Endothelial cell (in vitro differentiated cells): Measurements from ENCODE around the gene TREX2. TPM values are rescaled to one million over a fixed set of nuclear protein-coding genes. Genes with fewer than 3 reads are reported as not detected.

Experiments used
- DNase-seq: peaks from one replicate; pipeline ENCODE4 v3.0.0; 2021; ENCODE audit warnings: low spot score
- H3K27ac Mint-ChIP-seq: one replicate; pipeline ENCODE4 v1.8.0; 2021; ENCODE audit warnings: mixed read lengths, inconsistent platforms; ENCODE audit not compliant: unreplicated experiment
- H3K27me3 Mint-ChIP-seq: one replicate; pipeline ENCODE4 v1.8.0; 2021; ENCODE audit warnings: mild to moderate bottlenecking, moderate library complexity, mixed read lengths, inconsistent platforms; ENCODE audit not compliant: unreplicated experiment
- H3K36me3 Mint-ChIP-seq: one replicate; pipeline ENCODE4 v1.8.0; 2021; ENCODE audit warnings: mild to moderate bottlenecking, low read depth, mixed read lengths, inconsistent platforms; ENCODE audit not compliant: unreplicated experiment
- H3K4me1 Mint-ChIP-seq: one replicate; pipeline ENCODE4 v1.8.0; 2021; ENCODE audit warnings: mild to moderate bottlenecking, mixed read lengths, inconsistent platforms; ENCODE audit not compliant: unreplicated experiment
- H3K4me3 Mint-ChIP-seq: one replicate; pipeline ENCODE4 v1.8.0; 2021; ENCODE audit warnings: mild to moderate bottlenecking, mixed read lengths, inconsistent platforms; ENCODE audit not compliant: unreplicated experiment
- H3K9me3 Mint-ChIP-seq: one replicate; pipeline ENCODE4 v1.8.0; 2021; ENCODE audit warnings: mixed read lengths, inconsistent platforms; ENCODE audit not compliant: unreplicated experiment
- total RNA-seq: library from RNA; stranded (reverse); fragmentation: NEBNext Ultra II Directional; extraction: Animal tissue kit (Norgen Biotek cat#: 25700); gene quantifications from one replicate; pipeline ENCODE4 v1.2.1, GENCODE V29; 2021; ENCODE audit not compliant: unreplicated experiment
- TF ChIP-seq, protein P1 (sequence below): fragments of 200-600 bp; sonication (generic); IDR thresholded peaks from one replicate; pipeline ENCODE4 v1.5.0; 2021; ENCODE audit warnings: antibody characterized with exemption; ENCODE audit not compliant: unreplicated experiment

Gene TREX2
- total RNA-seq, 1 donor from 2014 or later, result 1.5 TPM

DNA sequence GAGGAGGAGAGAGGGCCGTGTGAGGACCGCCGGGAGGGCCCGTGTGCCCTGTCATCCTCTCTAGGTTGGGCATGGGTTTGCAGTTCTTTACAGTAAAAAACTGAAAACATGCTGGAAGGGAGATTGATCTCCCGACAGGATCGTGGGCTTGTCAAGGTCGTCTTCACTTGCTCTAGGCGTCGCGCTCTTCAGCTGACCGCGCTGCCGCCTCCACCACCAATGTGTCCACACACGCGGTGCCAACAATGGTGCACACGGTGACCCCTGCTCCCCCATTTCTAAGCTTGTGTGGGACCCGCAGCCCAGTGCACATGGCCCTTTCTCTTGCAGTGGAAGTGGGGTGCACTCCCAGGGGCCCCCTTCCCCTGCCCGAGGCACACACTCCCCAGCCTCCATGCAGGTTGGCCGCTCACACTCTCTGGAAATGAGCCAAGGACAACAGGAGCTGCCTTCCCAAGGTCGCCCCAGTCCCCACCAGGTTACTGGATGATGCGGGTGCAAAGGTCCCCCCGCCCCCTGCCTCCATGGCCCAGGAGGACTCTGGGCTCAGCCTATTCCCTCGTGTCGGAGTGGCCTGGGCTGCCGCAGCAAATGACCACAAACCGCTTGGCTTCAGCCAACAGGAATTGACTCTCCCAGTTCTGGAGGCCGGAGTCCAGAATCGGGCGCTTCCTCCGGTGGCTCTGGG is 36.3 kb downstream of the TREX2 start:
- no peaks in the 10 kb centered on the region for H3K9me3 Mint-ChIP-seq
- H3K4me3 Mint-ChIP-seq, result no peak overlapping the region
- DNase-seq, result no peak
- no peak overlapping the region for H3K27ac Mint-ChIP-seq
- TF ChIP-seq, protein P1, sequence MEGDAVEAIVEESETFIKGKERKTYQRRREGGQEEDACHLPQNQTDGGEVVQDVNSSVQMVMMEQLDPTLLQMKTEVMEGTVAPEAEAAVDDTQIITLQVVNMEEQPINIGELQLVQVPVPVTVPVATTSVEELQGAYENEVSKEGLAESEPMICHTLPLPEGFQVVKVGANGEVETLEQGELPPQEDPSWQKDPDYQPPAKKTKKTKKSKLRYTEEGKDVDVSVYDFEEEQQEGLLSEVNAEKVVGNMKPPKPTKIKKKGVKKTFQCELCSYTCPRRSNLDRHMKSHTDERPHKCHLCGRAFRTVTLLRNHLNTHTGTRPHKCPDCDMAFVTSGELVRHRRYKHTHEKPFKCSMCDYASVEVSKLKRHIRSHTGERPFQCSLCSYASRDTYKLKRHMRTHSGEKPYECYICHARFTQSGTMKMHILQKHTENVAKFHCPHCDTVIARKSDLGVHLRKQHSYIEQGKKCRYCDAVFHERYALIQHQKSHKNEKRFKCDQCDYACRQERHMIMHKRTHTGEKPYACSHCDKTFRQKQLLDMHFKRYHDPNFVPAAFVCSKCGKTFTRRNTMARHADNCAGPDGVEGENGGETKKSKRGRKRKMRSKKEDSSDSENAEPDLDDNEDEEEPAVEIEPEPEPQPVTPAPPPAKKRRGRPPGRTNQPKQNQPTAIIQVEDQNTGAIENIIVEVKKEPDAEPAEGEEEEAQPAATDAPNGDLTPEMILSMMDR, result no peak
- H3K4me1 Mint-ChIP-seq, result no peaks in the 10 kb centered on the region
- H3K36me3 Mint-ChIP-seq, result no peaks in the 10 kb centered on the region
- H3K27me3 Mint-ChIP-seq, result peaks cover 6% of the 10 kb centered on the region

DNA sequence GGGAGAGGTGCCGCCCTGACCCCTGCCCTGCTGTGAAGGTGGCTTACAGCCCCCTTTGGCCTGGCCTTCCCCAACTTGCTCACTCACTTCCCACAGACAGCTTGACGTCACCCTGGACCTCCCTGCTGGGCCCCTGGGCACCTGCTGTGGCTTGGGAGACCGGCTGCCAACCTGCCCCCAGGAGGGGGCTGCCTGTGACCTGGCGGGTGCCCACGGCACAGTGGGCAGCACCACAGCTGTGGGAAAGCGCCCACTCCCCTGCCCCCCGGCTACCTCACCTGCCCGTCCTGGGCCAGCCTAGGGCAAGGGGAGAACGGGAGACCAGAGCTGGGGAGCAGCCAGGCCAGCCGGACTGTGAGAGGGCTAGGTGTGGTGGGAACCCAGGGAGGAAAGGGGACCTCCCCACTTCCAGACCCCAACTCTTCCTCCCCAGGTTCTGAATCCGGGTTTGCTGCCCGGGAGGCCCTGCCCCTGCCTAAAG is 36.9 kb downstream of the TREX2 start:
- Mint-ChIP-seq H3K36me3 (no peaks in the 10 kb centered on the region), H3K27ac (no peak overlapping the region), H3K27me3 (peaks cover 6% of the 10 kb centered on the region), H3K9me3 (no peaks in the 10 kb centered on the region), H3K4me3 (no peak overlapping the region), H3K4me1 (no peaks in the 10 kb centered on the region)
- TF ChIP-seq, protein P1, result no peak
- no peak for DNase-seq

DNA sequence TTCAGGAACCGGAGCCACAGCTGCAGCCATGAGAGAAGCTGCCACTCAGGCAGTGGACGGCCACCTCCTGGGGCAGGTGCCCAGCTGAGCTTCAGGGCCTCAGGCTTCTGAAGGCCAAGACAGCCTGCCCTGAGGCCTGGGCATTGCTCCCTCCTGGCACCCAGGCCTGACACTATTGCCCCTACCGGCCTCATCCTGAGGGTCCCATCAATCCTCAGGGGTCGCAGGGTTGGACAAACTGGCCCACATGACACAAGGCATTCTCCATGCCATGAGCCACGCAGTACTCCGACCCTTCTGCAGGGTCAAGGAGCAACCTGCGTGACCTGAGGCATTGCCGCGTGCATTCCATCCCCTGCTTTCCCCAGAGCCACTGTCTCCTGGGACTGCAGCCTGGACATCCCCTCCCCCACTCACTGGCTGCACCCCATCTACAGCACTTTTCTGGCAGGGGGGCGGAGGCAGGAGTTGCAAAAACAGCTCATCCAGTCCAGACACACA is 37.6 kb downstream of the TREX2 start:
- H3K9me3 Mint-ChIP-seq, result no peaks in the 10 kb centered on the region

DNA sequence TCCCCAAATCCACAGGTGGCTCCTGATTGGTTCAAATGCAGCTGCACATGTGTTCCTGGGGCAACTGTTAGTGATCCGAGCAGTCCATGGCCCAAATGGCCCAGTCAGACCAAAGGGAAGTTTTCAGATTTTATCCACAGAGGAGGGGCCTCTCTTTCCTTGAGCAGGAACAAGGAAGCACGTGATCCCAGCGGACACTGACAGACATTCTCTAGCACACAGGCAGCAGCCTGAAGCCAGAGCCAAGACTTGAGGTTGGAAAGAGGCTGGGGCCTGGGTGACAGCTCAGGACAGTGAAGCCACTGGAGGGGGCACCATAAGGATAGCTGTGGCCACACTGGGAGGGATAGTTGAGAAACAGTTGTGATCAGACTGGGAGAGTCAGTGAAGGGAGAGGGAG is 38.1 kb downstream of the TREX2 start:
- peaks cover 6% of the 10 kb centered on the region for H3K27me3 Mint-ChIP-seq
- H3K9me3 Mint-ChIP-seq, result no peaks in the 10 kb centered on the region
- H3K36me3 Mint-ChIP-seq, result no peaks in the 10 kb centered on the region
- no peaks in the 10 kb centered on the region for H3K4me1 Mint-ChIP-seq
- H3K4me3 Mint-ChIP-seq, result no peak overlapping the region
- H3K27ac Mint-ChIP-seq, result no peak overlapping the region
- TF ChIP-seq, protein P1, result no peak
- DNase-seq, result no peak

More for the DNA sequence above, 37.6 kb downstream of the TREX2 start:
- no peaks in the 10 kb centered on the region for H3K36me3 Mint-ChIP-seq
- H3K4me3 Mint-ChIP-seq, result no peak overlapping the region
- DNase-seq, result no peak
- H3K4me1 Mint-ChIP-seq, result no peaks in the 10 kb centered on the region
- no peak overlapping the region for H3K27ac Mint-ChIP-seq
- TF ChIP-seq, protein P1, result no peak
- H3K27me3 Mint-ChIP-seq, result peaks cover 6% of the 10 kb centered on the region

DNA sequence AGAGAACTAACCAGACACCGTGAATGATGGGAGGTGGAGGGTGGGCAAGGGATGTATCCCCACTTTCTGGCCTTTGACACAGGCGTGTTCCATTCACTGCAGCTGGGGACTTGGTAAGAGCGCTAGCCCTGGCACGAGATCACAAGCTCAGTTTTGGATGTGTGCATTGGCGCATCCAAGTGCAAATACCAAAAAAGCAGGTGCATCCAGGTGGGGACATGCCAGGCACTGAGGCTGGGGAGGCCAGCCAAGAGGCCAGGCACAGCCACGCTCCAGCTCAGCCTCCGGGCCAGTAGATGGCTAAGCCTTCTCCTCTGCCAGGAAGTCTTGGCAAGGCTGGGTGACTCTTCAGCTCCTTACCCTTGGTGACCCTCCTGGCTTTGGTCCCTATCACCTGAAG is 39.0 kb downstream of the TREX2 start:
- Mint-ChIP-seq H3K4me3 (no peak overlapping the region), H3K36me3 (no peaks in the 10 kb centered on the region), H3K9me3 (no peaks in the 10 kb centered on the region), H3K27me3 (peaks cover 5% of the 10 kb centered on the region), H3K4me1 (no peaks in the 10 kb centered on the region), H3K27ac (no peak overlapping the region)
- TF ChIP-seq, protein P1, result no peak
- DNase-seq, result no peak
